ENCODE data around the gene PPP1R10.

GRCh38 chr6:30635834-30636233, 18.8 kb upstream of the PPP1R10 start:
- TF ChIP-seq CTCF (IDR thresholded peaks at IDR 0.05; ENCODE audit: insufficient read depth, low read depth, low read length) (no peak), EZH2 (IDR thresholded peaks at IDR 0.05; ENCODE audit: insufficient read depth, low read length) (no peak)

Measured in astrocyte (in vitro differentiated cells and primary cell).